GM21576 (cell line): ENCODE measurements around the gene KCNAB2.
A peak's percentile ranks its signal among the peaks of the same experiment; 100 is the strongest.
"Not testable (repeated sequence)": the region's sequence is repeated elsewhere in the genome, so short reads cannot be mapped to it uniquely, and the experiment has no call there.

Experiments used
- ATAC-seq: cut with Tn5 transposase; IDR thresholded peaks from one replicate; pipeline ENCODE4 v1.9.1; 2021; ENCODE audit warnings: mild to moderate bottlenecking, moderate library complexity; ENCODE audit not compliant: unreplicated experiment

Gene KCNAB2

GRCh38 chr1:6009120-6010040 lies 36.3 kb upstream of the KCNAB2 start:
- no peak for ATAC-seq

GRCh38 chr1:6010554-6010953 lies 35.1 kb upstream of the KCNAB2 start:
- no peak for ATAC-seq

- ATAC-seq, result no peak
Observed at GRCh38 chr1:6011161-6011945, 34.3 kb upstream of the KCNAB2 start.

GRCh38 chr1:6011946-6012258 lies 33.8 kb upstream of the KCNAB2 start:
- ATAC-seq, result no peak

GRCh38 chr1:6012529-6013318 lies 33.0 kb upstream of the KCNAB2 start:
- ATAC-seq, result no peak

- no peak for ATAC-seq
Observed at GRCh38 chr1:6013491-6013890, 32.2 kb upstream of the KCNAB2 start.

- ATAC-seq, result no peak
Observed at GRCh38 chr1:6014130-6014999, 31.3 kb upstream of the KCNAB2 start.

- ATAC-seq, result no peak
Observed at GRCh38 chr1:6016191-6016865, 29.4 kb upstream of the KCNAB2 start.

GRCh38 chr1:6017654-6018053 lies 28.0 kb upstream of the KCNAB2 start:
- ATAC-seq, result not testable (repeated sequence)

GRCh38 chr1:6019166-6019845 lies 26.4 kb upstream of the KCNAB2 start:
- ATAC-seq, result no peak

GRCh38 chr1:6022193-6022592 lies 23.5 kb upstream of the KCNAB2 start:
- ATAC-seq, result no peak

GRCh38 chr1:6023346-6023745 lies 22.3 kb upstream of the KCNAB2 start:
- no peak for ATAC-seq

- ATAC-seq, result no peak
Observed at GRCh38 chr1:6024376-6024775, 21.3 kb upstream of the KCNAB2 start.

GRCh38 chr1:6025269-6026094 lies 20.2 kb upstream of the KCNAB2 start:
- no peak for ATAC-seq

- peak; percentile 74 for ATAC-seq
Observed at GRCh38 chr1:6026095-6026809, 19.4 kb upstream of the KCNAB2 start.

GRCh38 chr1:6027591-6027990 lies 18.1 kb upstream of the KCNAB2 start:
- no peak for ATAC-seq

- ATAC-seq, result no peak
Observed at GRCh38 chr1:6028042-6028850, 17.4 kb upstream of the KCNAB2 start.
